Measurements from ENCODE around the gene ROR2. TPM values are rescaled to one million over a fixed set of nuclear protein-coding genes. Genes with fewer than 3 reads are reported as not detected.

ROR2 gene
- total and polyA plus RNA-seq, 7 donors = 0.46 to 81.7 (median 51.4) TPM

- H3K27me3 ChIP-seq = no peaks in the 10 kb centered on the region
- TF ChIP-seq POLR2A (IDR thresholded peaks at IDR 0.05) (no peak), CTCF (IDR thresholded peaks at IDR 0.05) (peak in 3 of 4 experiments; percentile 16 to 43 (median 36))
- peaks cover 0 to 5% (median 0%) of the 10 kb centered on the region in 4 donors for H3K4me1 ChIP-seq
- no peaks in the 10 kb centered on the region for H3K9me3 ChIP-seq
- 42 to 67% methylated on average over 6 of the region's 6 CpGs for WGBS, 2 donors
- intact Hi-C loops (cut with DNase I) = no loop called here
- H3K4me3 ChIP-seq = no peak overlapping the region
- no peak for DNase-seq
- no peaks in the 10 kb centered on the region for H3K36me3 ChIP-seq
- no peak overlapping the region for H3K27ac ChIP-seq
Observed at GRCh38 chr9:91659529-91660495, 290.2 kb downstream of the ROR2 start.

- TF ChIP-seq POLR2AphosphoS5 (IDR thresholded peaks at IDR 0.05) (no peak), POLR2A (IDR thresholded peaks at IDR 0.05) (no peak), EP300 (IDR thresholded peaks at IDR 0.05) (no peak)
- no peak for DNase-seq
- no peaks in the 10 kb centered on the region for H3K27me3 ChIP-seq
- 87 to 93% methylated on average over 9 of the region's 9 CpGs for WGBS, 2 donors
- H3K4me1 ChIP-seq = peaks cover 0 to 5% (median 0%) of the 10 kb centered on the region in 4 donors
- intact Hi-C loops (cut with DNase I) = no loop called here
- H3K27ac ChIP-seq = no peak overlapping the region
- H3K36me3 ChIP-seq = no peaks in the 10 kb centered on the region
- H3K4me3 ChIP-seq = no peak overlapping the region
- H3K9me3 ChIP-seq = no peaks in the 10 kb centered on the region
Observed at GRCh38 chr9:91658513-91659105, 291.4 kb downstream of the ROR2 start.

GRCh38 chr9:91657501-91657900 lies 292.5 kb downstream of the ROR2 start:
- no peak overlapping the region for H3K27ac ChIP-seq
- no peaks in the 10 kb centered on the region for H3K27me3 ChIP-seq
- peaks cover 0 to 5% (median 0%) of the 10 kb centered on the region in 4 donors for H3K4me1 ChIP-seq
- TF ChIP-seq POLR2AphosphoS5 (IDR thresholded peaks at IDR 0.05) (no peak), CTCF (IDR thresholded peaks at IDR 0.05) (no peak), EP300 (IDR thresholded peaks at IDR 0.05) (no peak)
- DNase-seq = no peak
- 75 to 85% methylated on average over 3 of the region's 3 CpGs for WGBS, 2 donors
- H3K36me3 ChIP-seq = no peaks in the 10 kb centered on the region
- no peak overlapping the region for H3K4me3 ChIP-seq
- intact Hi-C loops (cut with DNase I) = no loop called here
- no peaks in the 10 kb centered on the region for H3K9me3 ChIP-seq

- Histone ChIP-seq H3K36me3 (no peaks in the 10 kb centered on the region), H3K4me1 (peaks cover 0 to 5% (median 0%) of the 10 kb centered on the region in 4 donors), H3K4me3 (no peak overlapping the region), H3K27ac (no peak overlapping the region), H3K27me3 (no peaks in the 10 kb centered on the region), H3K9me3 (no peaks in the 10 kb centered on the region)
- TF ChIP-seq POLR2AphosphoS5 (IDR thresholded peaks at IDR 0.05) (no peak), EP300 (IDR thresholded peaks at IDR 0.05) (no peak)
- intact Hi-C loops (cut with DNase I) = no loop called here
- no peak for DNase-seq
- WGBS, 2 donors = 88 to 93% methylated on average over 4 of the region's 4 CpGs
Observed at GRCh38 chr9:91655658-91656057, 294.4 kb downstream of the ROR2 start.

GRCh38 chr9:91655215-91655614 lies 294.8 kb downstream of the ROR2 start:
- H3K4me1 ChIP-seq = peaks cover 0 to 4% (median 0%) of the 10 kb centered on the region in 4 donors
- DNase-seq = no peak
- H3K9me3 ChIP-seq = no peaks in the 10 kb centered on the region
- no peaks in the 10 kb centered on the region for H3K27me3 ChIP-seq
- 92 to 94% methylated on average over 6 of the region's 6 CpGs for WGBS, 2 donors
- H3K4me3 ChIP-seq = no peak overlapping the region
- intact Hi-C loops (cut with DNase I) = no loop called here
- TF ChIP-seq EP300 (IDR thresholded peaks at IDR 0.05) = no peak
- TF ChIP-seq POLR2AphosphoS5 (IDR thresholded peaks at IDR 0.05) = no peak
- TF ChIP-seq CTCF (IDR thresholded peaks at IDR 0.05) = no peak
- no peak for TF ChIP-seq POLR2A (IDR thresholded peaks at IDR 0.05)
- no peak overlapping the region for H3K27ac ChIP-seq
- H3K36me3 ChIP-seq = no peaks in the 10 kb centered on the region
